Left ventricle myocardium inferior (tissue), 1 donor: ENCODE measurements around the gene LONRF3. TPM values are rescaled to one million over a fixed set of nuclear protein-coding genes. Genes with fewer than 3 reads are reported as not detected.
"Not testable (repeated sequence)": the region's sequence is repeated elsewhere in the genome, so short reads cannot be mapped to it uniquely, and the experiment has no call there.

Experiments used
- DNase-seq: peaks from one replicate; pipeline ENCODE4 v3.0.0-alpha.2; 2020
- H3K27ac ChIP-seq: fragments of 200-600 bp; replicated peaks from 2 replicates; pipeline ENCODE4 v1.8.0; 2021
- H3K27me3 ChIP-seq: fragments of 200-600 bp; 2 replicates; pipeline ENCODE4 v1.8.0; 2021; ENCODE audit warnings: low read depth
- H3K36me3 ChIP-seq: fragments of 200-600 bp; 2 replicates; pipeline ENCODE4 v1.8.0; 2021
- H3K4me1 ChIP-seq: fragments of 200-600 bp; 2 replicates; pipeline ENCODE4 v1.8.0; 2021
- H3K4me3 ChIP-seq: fragments of 200-600 bp; 2 replicates; pipeline ENCODE4 v1.8.0; 2021; ENCODE audit warnings: mild to moderate bottlenecking, moderate library complexity
- H3K9me3 ChIP-seq: fragments of 200-600 bp; replicated peaks from 2 replicates; pipeline ENCODE4 v1.8.0; 2021
- CTCF ChIP-seq: fragments of 200-600 bp; IDR thresholded peaks from 2 replicates; pipeline ENCODE4 v1.8.0; 2021; ENCODE audit warnings: antibody characterized with exemption, mild to moderate bottlenecking, borderline replicate concordance
- intact Hi-C: fragments of 100-400 bp; cut with micrococcal nuclease; formaldehyde crosslinking; loops from one replicate; pipeline ENCODE4 v1.11.0; 2022
- total RNA-seq: library from RNA; stranded (reverse); fragmentation: NEBNext Ultra II Directional; extraction: Animal tissue kit (Norgen Biotek cat#: 25700); gene quantifications from one replicate; pipeline ENCODE4 v1.2.1, GENCODE V29; 2021
- donor health status: DM: no; HTN: yes; CAD: no; lungs with severe emphysema.

Gene LONRF3
- total RNA-seq, 1 donor from 2014 or later = 0.93 TPM

GRCh38 chrX:118988911-118989310 lies 14.5 kb downstream of the LONRF3 start:
- DNase-seq = no peak
- TF ChIP-seq CTCF = no peak
- H3K9me3 ChIP-seq = no peaks in the 10 kb centered on the region
- H3K27ac ChIP-seq = no peak overlapping the region
- H3K36me3 ChIP-seq = no peaks in the 10 kb centered on the region
- no peaks in the 10 kb centered on the region for H3K27me3 ChIP-seq
- no peaks in the 10 kb centered on the region for H3K4me1 ChIP-seq
- intact Hi-C loops = no loop called here
- no peak overlapping the region for H3K4me3 ChIP-seq

- no peak for TF ChIP-seq CTCF
- no peak for DNase-seq
- Histone ChIP-seq H3K9me3 (no peaks in the 10 kb centered on the region), H3K27ac (no peak overlapping the region), H3K36me3 (no peaks in the 10 kb centered on the region), H3K4me1 (no peaks in the 10 kb centered on the region), H3K4me3 (no peak overlapping the region), H3K27me3 (no peaks in the 10 kb centered on the region)
- intact Hi-C loops = no loop called here
Measured at GRCh38 chrX:118989886-118990285, 15.5 kb downstream of the LONRF3 start.

GRCh38 chrX:118990512-118991227 lies 16.3 kb downstream of the LONRF3 start:
- H3K4me1 ChIP-seq = no peaks in the 10 kb centered on the region
- no peaks in the 10 kb centered on the region for H3K9me3 ChIP-seq
- intact Hi-C loops = no loop called here
- H3K36me3 ChIP-seq = no peaks in the 10 kb centered on the region
- H3K27ac ChIP-seq = no peak overlapping the region
- no peaks in the 10 kb centered on the region for H3K27me3 ChIP-seq
- TF ChIP-seq CTCF = no peak
- no peak for DNase-seq
- H3K4me3 ChIP-seq = no peak overlapping the region

GRCh38 chrX:118992441-118993121 lies 18.2 kb downstream of the LONRF3 start:
- H3K4me3 ChIP-seq, H3K27ac ChIP-seq, H3K36me3 ChIP-seq, DNase-seq, H3K4me1 ChIP-seq, H3K27me3 ChIP-seq, intact Hi-C loops, H3K9me3 ChIP-seq: not testable (repeated sequence)

GRCh38 chrX:119003462-119003861 lies 29.0 kb downstream of the LONRF3 start:
- intact Hi-C loops = loop anchor here (10.0 kb wide), 1 partner anchor 61 kb away; no protein-coding TSS in a partner anchor
- Histone ChIP-seq H3K9me3 (no peaks in the 10 kb centered on the region), H3K4me3 (no peak overlapping the region), H3K27ac (no peak overlapping the region), H3K4me1 (peaks cover 10% of the 10 kb centered on the region), H3K27me3 (no peaks in the 10 kb centered on the region), H3K36me3 (no peaks in the 10 kb centered on the region)
- TF ChIP-seq CTCF = no peak
- no peak for DNase-seq
